Gastroesophageal sphincter (tissue), 3 donors: ENCODE measurements around the gene RBM38.

Experiments used
- POLR2A ChIP-seq, 2 donors: fragments of 450-650 bp; IDR thresholded peaks; one replicate each; pipeline ENCODE4 v1.6.1; 2017; ENCODE audit warnings: antibody characterized with exemption in 2 of 2, mild to moderate bottlenecking in 2 of 2, moderate library complexity in 1 of 2
- POLR2AphosphoS5 ChIP-seq: sonication (generic); formaldehyde crosslinking; IDR thresholded peaks from one replicate; pipeline ENCODE4 v1.6.1; 2017; ENCODE audit warnings: antibody characterized with exemption
- TF ChIP-seq, protein P1 (sequence below), 4 experiments: fragments of 200-600 bp in 2 of 4; fragments of 450-650 bp in 2 of 4; sonication (generic) in 1 of 4; IDR thresholded peaks; one replicate each; pipeline ENCODE4 v1.5.1; 2017 to 2019; ENCODE audit warnings: antibody characterized with exemption in 4 of 4, mild to moderate bottlenecking in 2 of 4, moderate library complexity in 2 of 4

DNA sequence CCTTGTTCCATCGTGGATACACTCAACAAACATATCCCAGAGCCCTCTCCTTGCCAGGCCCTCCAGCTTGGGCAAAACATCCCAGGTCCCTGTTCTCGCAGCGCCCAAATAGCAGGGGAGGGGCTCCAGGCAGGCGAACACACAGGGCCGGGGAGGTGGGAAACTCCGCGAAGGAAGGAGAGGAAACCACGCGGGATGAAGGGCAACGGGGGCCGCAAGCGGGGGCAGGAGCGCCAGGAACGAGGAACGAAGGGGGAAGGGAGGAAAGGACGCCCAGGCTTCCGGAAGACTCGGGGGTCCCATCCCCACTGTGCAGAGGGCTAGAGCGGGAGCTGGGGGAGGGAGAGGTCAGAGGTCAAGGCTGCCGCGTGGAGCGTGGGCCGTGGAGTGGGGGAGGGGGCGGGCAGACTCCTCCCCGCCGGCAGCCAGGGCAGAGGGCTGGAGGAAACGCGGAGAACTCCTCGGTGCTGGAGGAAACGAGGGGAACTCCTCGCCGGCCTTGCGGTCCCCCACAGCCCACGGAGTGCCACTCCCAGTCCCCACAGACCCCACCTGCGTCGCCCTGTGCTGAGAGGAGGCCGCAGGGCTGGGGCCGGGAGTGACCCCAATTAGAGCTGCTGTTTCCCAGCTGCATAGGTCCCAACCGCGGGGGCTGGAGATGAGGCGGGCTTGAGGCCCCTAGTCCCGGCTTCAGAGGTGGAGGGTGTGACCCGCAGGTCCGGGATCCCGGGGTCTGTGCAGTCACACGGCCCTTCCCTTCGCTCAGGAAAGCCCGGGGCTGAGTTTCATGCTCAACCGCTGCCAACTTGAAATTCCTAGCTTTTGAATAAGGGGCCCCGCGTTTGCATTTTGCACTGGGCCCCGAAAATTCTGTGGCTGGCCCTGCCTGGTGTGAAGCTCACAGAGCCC is 1.2 kb upstream of the RBM38 start:
- TF ChIP-seq, protein P1, sequence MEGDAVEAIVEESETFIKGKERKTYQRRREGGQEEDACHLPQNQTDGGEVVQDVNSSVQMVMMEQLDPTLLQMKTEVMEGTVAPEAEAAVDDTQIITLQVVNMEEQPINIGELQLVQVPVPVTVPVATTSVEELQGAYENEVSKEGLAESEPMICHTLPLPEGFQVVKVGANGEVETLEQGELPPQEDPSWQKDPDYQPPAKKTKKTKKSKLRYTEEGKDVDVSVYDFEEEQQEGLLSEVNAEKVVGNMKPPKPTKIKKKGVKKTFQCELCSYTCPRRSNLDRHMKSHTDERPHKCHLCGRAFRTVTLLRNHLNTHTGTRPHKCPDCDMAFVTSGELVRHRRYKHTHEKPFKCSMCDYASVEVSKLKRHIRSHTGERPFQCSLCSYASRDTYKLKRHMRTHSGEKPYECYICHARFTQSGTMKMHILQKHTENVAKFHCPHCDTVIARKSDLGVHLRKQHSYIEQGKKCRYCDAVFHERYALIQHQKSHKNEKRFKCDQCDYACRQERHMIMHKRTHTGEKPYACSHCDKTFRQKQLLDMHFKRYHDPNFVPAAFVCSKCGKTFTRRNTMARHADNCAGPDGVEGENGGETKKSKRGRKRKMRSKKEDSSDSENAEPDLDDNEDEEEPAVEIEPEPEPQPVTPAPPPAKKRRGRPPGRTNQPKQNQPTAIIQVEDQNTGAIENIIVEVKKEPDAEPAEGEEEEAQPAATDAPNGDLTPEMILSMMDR (IDR thresholded peaks at IDR 0.05) = no peak
- TF ChIP-seq POLR2AphosphoS5 (no peak), POLR2A (IDR thresholded peaks at IDR 0.05) (no peak)
